CD4-positive, alpha-beta T cell treated with Interferon alpha-2 for 1 hour (primary cell): ENCODE data around the gene UBXN10.
"Not testable (repeated sequence)": the region's sequence is repeated elsewhere in the genome, so short reads cannot be mapped to it uniquely, and the experiment has no call there.

ENCODE experiments used
- DNase-seq, 2 donors: peaks; one replicate each; pipeline ENCODE4 v3.0.0-alpha.2; 2020 to 2022

Gene UBXN10

GRCh38 chr1:20210736-20211460, 25.0 kb downstream of the UBXN10 start:
- DNase-seq, result no peak

GRCh38 chr1:20211511-20211931, 25.6 kb downstream of the UBXN10 start:
- DNase-seq, result no peak

- no peak for DNase-seq
Measured at GRCh38 chr1:20212085-20212684, 26.3 kb downstream of the UBXN10 start.

GRCh38 chr1:20212685-20213331, 26.9 kb downstream of the UBXN10 start:
- peak; percentile 51 to 59 for DNase-seq

- no peak for DNase-seq
Measured at GRCh38 chr1:20215716-20216115, 29.8 kb downstream of the UBXN10 start.

GRCh38 chr1:20216574-20216973, 30.7 kb downstream of the UBXN10 start:
- peak in 1 of 2 donors; percentile 21 for DNase-seq

GRCh38 chr1:20219053-20219452, 33.2 kb downstream of the UBXN10 start:
- not testable (repeated sequence) for DNase-seq

- DNase-seq, result no peak
Measured at GRCh38 chr1:20220036-20220435, 34.1 kb downstream of the UBXN10 start.

- DNase-seq, result no peak
Measured at GRCh38 chr1:20223106-20223505, 37.2 kb downstream of the UBXN10 start.

- DNase-seq, result no peak
Measured at GRCh38 chr1:20223551-20224419, 37.9 kb downstream of the UBXN10 start.

- no peak for DNase-seq
Measured at GRCh38 chr1:20224546-20224945, 38.6 kb downstream of the UBXN10 start.

- no peak for DNase-seq
Measured at GRCh38 chr1:20227704-20228103, 41.8 kb downstream of the UBXN10 start.

- no peak for DNase-seq
Measured at GRCh38 chr1:20228314-20228825, 42.5 kb downstream of the UBXN10 start.

GRCh38 chr1:20229171-20229570, 43.3 kb downstream of the UBXN10 start:
- DNase-seq, result no peak

GRCh38 chr1:20232564-20232963, 46.7 kb downstream of the UBXN10 start:
- DNase-seq, result not testable (repeated sequence)

- DNase-seq, result peak in 1 of 2 donors; percentile 28
Measured at GRCh38 chr1:20233394-20233793, 47.5 kb downstream of the UBXN10 start.

GRCh38 chr1:20233866-20234265, 48.0 kb downstream of the UBXN10 start:
- no peak for DNase-seq

- no peak for DNase-seq
Measured at GRCh38 chr1:20234788-20235535, 49.1 kb downstream of the UBXN10 start.

- DNase-seq, result no peak
Measured at GRCh38 chr1:20237646-20238045, 51.8 kb downstream of the UBXN10 start.

GRCh38 chr1:20240012-20240411, 54.1 kb downstream of the UBXN10 start:
- DNase-seq, result no peak

GRCh38 chr1:20242890-20243479, 57.1 kb downstream of the UBXN10 start:
- DNase-seq, result no peak
